B cell (primary cell): ENCODE data around the gene RSPO4.

Source experiments
- CTCF ChIP-seq: fragments of 200-600 bp; IDR thresholded peaks from one replicate; pipeline ENCODE4 v1.8.0; 2022; ENCODE audit warnings: antibody characterized with exemption, mild to moderate bottlenecking
- EZH2 ChIP-seq: IDR thresholded peaks from 2 replicates; pipeline ENCODE4 v1.6.1; 2012; ENCODE audit warnings: borderline replicate concordance, low read depth, mild to moderate bottlenecking, moderate library complexity, low read length; ENCODE audit not compliant: insufficient read depth, poor library complexity, severe bottlenecking

GRCh38 chr20:1035466-1035865, 33.4 kb upstream of the RSPO4 start:
- TF ChIP-seq CTCF (no peak), EZH2 (no peak)
